Loucy (cell line): ENCODE results near the gene SBK3.

ENCODE experiments used
- H2AFZ ChIP-seq: fragments of 200-600 bp; sonication (generic); 2 replicates; pipeline ENCODE4 v1.6.0; 2016; ENCODE audit warnings: antibody characterized with exemption, mild to moderate bottlenecking, low read length, moderate library complexity
- H3F3A ChIP-seq: fragments of 200-600 bp; 2 replicates; pipeline ENCODE4 v1.6.0; 2016; ENCODE audit warnings: antibody characterized with exemption, low read depth, mild to moderate bottlenecking
- H3K27me3 ChIP-seq: fragments of 200-600 bp; sonication (generic); 2 replicates; pipeline ENCODE4 v1.6.1; 2014; ENCODE audit warnings: low read length, mild to moderate bottlenecking; ENCODE audit not compliant: insufficient read depth, poor library complexity, severe bottlenecking
- H3K36me3 ChIP-seq: fragments of 200-600 bp; sonication (generic); 2 replicates; pipeline ENCODE4 v1.6.1; 2016; ENCODE audit warnings: low read length; ENCODE audit not compliant: insufficient read depth
- H3K4me1 ChIP-seq: fragments of 200-600 bp; sonication (generic); 2 replicates; pipeline ENCODE4 v1.5.1; 2014; ENCODE audit warnings: low read length, mild to moderate bottlenecking; ENCODE audit not compliant: insufficient read depth, poor library complexity, severe bottlenecking
- H3K4me2 ChIP-seq: fragments of 200-600 bp; sonication (generic); 2 replicates; pipeline ENCODE4 v1.6.0; 2014; ENCODE audit warnings: antibody characterized with exemption, low read length, low read depth, mild to moderate bottlenecking; ENCODE audit not compliant: poor library complexity, severe bottlenecking
- H3K4me3 ChIP-seq: fragments of 200-600 bp; sonication (generic); 2 replicates; pipeline ENCODE4 v1.5.1; 2014; ENCODE audit warnings: low read length, mild to moderate bottlenecking, mixed read lengths; ENCODE audit not compliant: poor library complexity, severe bottlenecking
- H3K79me2 ChIP-seq: fragments of 200-600 bp; sonication (generic); 2 replicates; pipeline ENCODE4 v1.6.1; 2014; ENCODE audit warnings: low read length; ENCODE audit not compliant: insufficient read depth
- H3K9ac ChIP-seq: fragments of 200-600 bp; sonication (generic); 2 replicates; pipeline ENCODE4 v1.6.0; 2014; ENCODE audit warnings: mild to moderate bottlenecking, low read depth, low read length, moderate library complexity; ENCODE audit not compliant: poor library complexity, severe bottlenecking
- H3K9me2 ChIP-seq: fragments of 200-600 bp; sonication (generic); replicated peaks from 2 replicates; pipeline ENCODE4 v1.6.1; 2016; ENCODE audit warnings: low read depth, low read length, mixed read lengths
- H3K9me3 ChIP-seq: fragments of 200-600 bp; sonication (generic); 2 replicates; pipeline ENCODE4 v1.6.1; 2014; ENCODE audit warnings: mild to moderate bottlenecking, antibody characterized with exemption, low read length, low read depth; ENCODE audit not compliant: insufficient read depth
- H4K20me1 ChIP-seq: fragments of 200-600 bp; sonication (generic); 2 replicates; pipeline ENCODE4 v1.6.0; 2014; ENCODE audit warnings: antibody characterized with exemption, low read length, mild to moderate bottlenecking; ENCODE audit not compliant: insufficient read depth, poor library complexity, severe bottlenecking
- CTCF ChIP-seq: fragments of 200-600 bp; sonication (generic); conservative IDR thresholded peaks from 2 replicates; pipeline ENCODE4 v1.5.1; 2014; ENCODE audit warnings: mild to moderate bottlenecking, antibody characterized with exemption, low read length
- EZH2phosphoT487 ChIP-seq: fragments of 200-600 bp; IDR thresholded peaks from 2 replicates; pipeline ENCODE4 v1.6.1; 2018; ENCODE audit warnings: antibody characterized with exemption, mild to moderate bottlenecking, moderate library complexity, borderline replicate concordance

The SBK3 gene

GRCh38 chr19:55559684-55560083, 14.3 kb upstream of the SBK3 start:
- Histone ChIP-seq H3K27me3 (no peaks in the 10 kb centered on the region), H3K4me3 (no peak overlapping the region), H3F3A (no peaks in the 10 kb centered on the region), H3K4me2 (no peak overlapping the region), H3K4me1 (no peaks in the 10 kb centered on the region), H3K79me2 (no peaks in the 10 kb centered on the region), H3K9ac (no peak overlapping the region), H3K36me3 (no peaks in the 10 kb centered on the region), H4K20me1 (no peaks in the 10 kb centered on the region), H3K9me3 (no peaks in the 10 kb centered on the region), H2AFZ (no peak overlapping the region), H3K9me2 (no peaks in the 10 kb centered on the region)
- TF ChIP-seq EZH2phosphoT487 (no peak), CTCF (no peak)

GRCh38 chr19:55554741-55555152, 9.4 kb upstream of the SBK3 start:
- no peaks in the 10 kb centered on the region for H3K9me3 ChIP-seq
- H3K27me3 ChIP-seq, result no peaks in the 10 kb centered on the region
- no peaks in the 10 kb centered on the region for H3K79me2 ChIP-seq
- H3K9ac ChIP-seq, result no peak overlapping the region
- no peak overlapping the region for H3K4me3 ChIP-seq
- H3K4me2 ChIP-seq, result no peak overlapping the region
- TF ChIP-seq EZH2phosphoT487 (no peak), CTCF (no peak)
- no peaks in the 10 kb centered on the region for H3K9me2 ChIP-seq
- no peaks in the 10 kb centered on the region for H3K36me3 ChIP-seq
- H3K4me1 ChIP-seq, result no peaks in the 10 kb centered on the region
- H2AFZ ChIP-seq, result no peak overlapping the region
- no peaks in the 10 kb centered on the region for H4K20me1 ChIP-seq
- no peaks in the 10 kb centered on the region for H3F3A ChIP-seq

GRCh38 chr19:55554302-55554701, 9.0 kb upstream of the SBK3 start:
- Histone ChIP-seq H3K9ac (no peak overlapping the region), H2AFZ (no peak overlapping the region), H3K4me3 (no peak overlapping the region), H3K27me3 (no peaks in the 10 kb centered on the region), H3K9me2 (no peaks in the 10 kb centered on the region), H3K4me1 (no peaks in the 10 kb centered on the region), H4K20me1 (no peaks in the 10 kb centered on the region), H3K4me2 (no peak overlapping the region), H3K9me3 (no peaks in the 10 kb centered on the region), H3K36me3 (no peaks in the 10 kb centered on the region), H3K79me2 (no peaks in the 10 kb centered on the region), H3F3A (no peaks in the 10 kb centered on the region)
- TF ChIP-seq CTCF (no peak), EZH2phosphoT487 (no peak)
